GM19395 (cell line): ENCODE measurements around the gene MIAT.

ENCODE experiments used
- ATAC-seq: cut with Tn5 transposase; IDR thresholded peaks from one replicate; pipeline ENCODE4 v1.9.1; 2021; ENCODE audit warnings: mild to moderate bottlenecking, moderate library complexity; ENCODE audit not compliant: unreplicated experiment

The MIAT gene

GRCh38 chr22:26631282-26631681, 26.1 kb upstream of the MIAT start:
- no peak for ATAC-seq

- no peak for ATAC-seq
Observed at GRCh38 chr22:26632422-26633155, 24.8 kb upstream of the MIAT start.

DNA sequence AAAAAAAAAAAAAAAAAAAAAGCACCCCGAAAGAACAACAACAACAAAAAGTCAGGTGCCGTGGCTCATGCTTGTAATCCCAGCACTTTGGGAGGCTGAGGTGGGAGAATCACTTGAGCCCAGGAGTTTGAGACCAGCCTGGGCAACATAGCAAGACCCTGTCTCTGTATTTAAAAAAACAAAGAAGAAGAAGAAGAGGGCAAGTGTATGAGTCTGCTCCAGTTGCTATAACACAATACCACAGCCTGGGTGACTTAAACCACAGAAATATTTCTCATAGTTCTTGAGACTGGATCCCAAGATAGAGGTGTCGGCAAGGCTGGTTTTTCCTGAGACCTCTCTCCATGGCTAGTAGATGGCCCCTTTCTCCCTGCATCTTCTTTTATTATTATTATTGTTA, 23.2 kb upstream of the MIAT start:
- ATAC-seq: no peak

DNA sequence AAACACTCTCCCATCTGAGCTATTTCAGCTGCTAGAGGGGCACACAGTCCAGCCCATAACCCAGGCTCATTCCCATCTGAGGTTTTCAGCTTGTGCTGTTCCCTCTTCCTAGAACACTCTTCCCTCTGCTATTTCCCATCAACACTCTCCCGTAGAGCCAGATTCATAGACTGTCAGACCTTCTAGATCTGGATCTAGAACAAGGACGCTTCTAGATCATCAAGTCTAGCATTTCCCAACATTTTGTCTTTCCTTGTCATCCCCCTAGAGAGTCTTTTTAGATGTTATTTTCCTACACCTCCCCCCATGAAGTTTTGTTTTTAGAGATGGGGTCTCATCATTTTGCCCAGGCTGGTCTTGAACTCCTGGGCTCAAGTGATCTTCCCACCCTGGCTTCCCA, 22.3 kb upstream of the MIAT start:
- ATAC-seq: no peak

DNA sequence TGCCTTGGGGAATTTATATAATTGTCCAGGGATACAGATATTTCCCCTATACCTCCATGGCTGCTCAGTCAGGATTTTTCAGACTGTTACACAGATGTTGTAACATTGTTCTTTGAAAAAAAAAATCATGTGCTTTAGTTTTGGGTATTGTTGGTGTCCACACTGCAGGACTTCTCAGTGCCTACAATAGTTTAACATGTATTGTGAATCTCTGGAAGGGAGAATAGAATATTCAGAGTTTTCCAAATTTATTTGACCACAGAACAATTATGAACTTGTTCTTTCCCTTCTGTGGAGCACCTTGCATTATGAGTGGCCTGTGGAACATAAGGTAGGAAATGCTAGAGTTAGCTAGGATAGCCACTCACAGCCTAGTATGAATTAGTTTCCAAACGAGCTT, 21.1 kb upstream of the MIAT start:
- ATAC-seq: no peak

DNA sequence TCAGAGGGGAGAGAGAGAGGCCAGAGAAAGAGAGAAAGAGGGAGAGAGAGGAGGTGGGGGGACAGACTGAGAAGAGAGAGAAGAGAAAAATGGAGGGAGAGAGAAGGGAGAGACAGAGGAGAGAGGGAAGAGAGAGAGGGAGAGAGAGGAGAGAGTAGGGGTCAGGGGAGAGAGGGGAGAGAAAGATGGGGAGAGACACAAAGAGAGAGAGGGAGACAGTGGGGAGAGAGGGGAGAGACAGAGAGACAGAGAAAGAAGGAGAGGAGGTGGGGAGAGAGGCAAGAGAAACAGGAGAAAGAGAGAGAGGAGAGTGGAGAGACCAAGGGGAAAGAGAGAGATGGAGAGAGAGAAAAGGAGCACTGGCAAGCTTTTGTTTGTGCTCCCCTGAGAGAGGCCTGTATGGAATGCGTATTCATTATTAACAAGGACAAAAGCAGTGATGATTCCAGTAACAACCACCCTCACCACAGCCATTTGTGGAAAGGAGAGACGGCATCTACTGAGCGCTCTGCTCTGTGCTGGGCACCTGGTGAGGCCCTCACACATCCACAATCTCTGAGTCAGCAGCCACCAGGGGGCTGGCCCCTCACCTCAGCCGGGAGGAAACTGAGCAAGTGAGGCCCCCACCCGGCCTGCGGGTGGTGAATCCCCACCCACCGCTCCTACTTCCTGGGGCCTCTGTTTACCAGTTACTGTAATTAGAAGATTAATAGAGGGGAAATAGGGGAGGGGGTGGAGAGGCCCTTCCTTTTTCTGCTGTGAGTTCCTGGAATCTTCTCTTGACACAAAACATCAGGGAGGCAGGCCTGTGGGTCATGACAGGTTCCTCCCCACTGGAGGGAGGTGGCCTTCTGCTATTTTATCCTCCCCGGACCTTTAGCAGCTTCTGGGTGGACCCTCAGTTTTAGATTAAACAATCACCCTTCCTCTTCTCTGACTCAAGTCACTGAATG, 14.6 kb upstream of the MIAT start:
- no peak for ATAC-seq

- no peak for ATAC-seq
Observed at GRCh38 chr22:26643418-26644100, 13.8 kb upstream of the MIAT start.

- ATAC-seq: no peak
Observed at GRCh38 chr22:26646158-26646557, 11.2 kb upstream of the MIAT start.

DNA sequence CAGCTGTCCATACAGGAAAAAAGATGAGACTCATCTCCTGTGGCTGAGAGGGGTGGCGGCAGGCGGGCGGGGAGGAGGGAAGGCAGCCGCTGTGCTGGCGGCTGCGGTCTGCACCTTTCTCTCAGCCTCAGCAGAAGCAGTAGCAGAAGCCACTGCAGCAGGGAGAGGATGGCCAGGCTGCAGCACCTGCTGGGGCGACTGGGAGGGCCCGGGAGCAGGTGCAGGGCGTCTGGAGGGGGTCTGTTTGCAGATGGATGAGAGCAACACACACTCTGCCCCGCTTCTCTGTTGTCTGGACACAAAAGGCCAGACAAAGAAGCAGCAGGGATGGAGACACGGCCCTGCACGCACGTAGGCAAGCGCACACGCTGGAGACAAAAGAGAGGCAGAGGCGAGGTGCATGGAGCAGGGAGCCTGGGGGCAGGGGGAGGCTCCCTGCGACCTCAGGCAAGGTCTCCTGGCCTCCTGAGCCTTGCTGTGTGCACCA, 9.3 kb upstream of the MIAT start:
- no peak for ATAC-seq

DNA sequence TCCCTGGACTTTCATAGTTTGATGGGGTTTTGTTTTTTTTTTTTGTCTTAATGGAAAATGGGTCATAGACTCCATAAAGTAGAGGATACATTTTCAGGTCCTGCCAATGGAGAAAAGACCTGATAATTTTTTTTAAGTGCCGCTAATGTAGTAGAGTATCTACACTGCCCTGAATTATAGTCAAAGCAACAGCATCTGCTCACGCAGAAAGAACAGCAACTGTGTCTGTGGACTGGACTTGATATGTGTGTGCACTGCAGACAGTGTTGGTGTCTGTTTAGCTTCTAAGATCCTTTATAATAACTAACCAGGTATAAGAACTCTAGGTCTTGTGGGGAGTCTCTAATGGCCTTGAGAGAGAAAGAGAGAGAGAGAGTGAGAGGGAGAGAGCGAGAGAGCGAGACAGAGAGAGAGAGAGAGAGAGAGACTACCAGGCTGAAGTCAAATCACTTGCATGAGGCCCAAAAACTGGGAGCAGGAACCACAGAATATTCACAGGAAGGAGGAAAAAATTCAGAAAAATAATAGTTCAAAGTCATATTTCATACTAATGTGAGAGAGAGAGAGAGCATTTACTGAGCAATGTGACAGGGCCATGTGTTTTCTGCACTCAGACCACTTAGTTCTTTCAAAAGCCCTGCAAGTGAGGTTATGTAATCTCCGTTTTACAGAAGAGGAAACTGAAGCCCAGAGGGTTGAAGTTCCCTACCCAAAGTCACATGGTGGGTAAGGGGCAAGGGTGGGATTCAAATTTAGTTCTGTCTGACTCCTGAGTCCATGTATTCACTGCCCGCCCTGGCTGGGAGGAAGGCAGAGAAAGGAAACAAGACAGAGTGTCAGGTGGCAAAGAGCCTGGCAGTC, 8.6 kb upstream of the MIAT start:
- no peak for ATAC-seq

- no peak for ATAC-seq
Observed at GRCh38 chr22:26650722-26651421, 6.5 kb upstream of the MIAT start.

GRCh38 chr22:26651815-26652214, 5.6 kb upstream of the MIAT start:
- no peak for ATAC-seq

DNA sequence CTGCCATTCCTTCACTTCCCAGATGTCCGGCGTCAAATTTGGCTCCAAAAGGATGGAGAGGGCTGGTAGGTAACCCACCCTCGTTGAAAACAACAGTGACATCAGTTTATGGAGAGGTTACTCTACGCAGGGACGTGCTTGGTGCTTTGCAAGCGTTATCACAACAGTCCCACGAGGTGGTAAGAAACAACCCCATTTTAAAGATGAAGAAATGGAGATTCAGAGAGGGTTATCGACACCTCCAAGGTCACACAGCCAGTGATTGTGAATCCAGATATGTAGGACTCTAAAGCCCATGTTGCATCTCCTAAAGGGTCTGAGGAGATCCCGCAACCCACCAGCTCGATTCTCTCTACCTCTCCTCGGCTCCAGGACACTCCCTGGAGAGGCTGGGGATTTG, 773 bp downstream of the MIAT start:
- ATAC-seq: no peak

DNA sequence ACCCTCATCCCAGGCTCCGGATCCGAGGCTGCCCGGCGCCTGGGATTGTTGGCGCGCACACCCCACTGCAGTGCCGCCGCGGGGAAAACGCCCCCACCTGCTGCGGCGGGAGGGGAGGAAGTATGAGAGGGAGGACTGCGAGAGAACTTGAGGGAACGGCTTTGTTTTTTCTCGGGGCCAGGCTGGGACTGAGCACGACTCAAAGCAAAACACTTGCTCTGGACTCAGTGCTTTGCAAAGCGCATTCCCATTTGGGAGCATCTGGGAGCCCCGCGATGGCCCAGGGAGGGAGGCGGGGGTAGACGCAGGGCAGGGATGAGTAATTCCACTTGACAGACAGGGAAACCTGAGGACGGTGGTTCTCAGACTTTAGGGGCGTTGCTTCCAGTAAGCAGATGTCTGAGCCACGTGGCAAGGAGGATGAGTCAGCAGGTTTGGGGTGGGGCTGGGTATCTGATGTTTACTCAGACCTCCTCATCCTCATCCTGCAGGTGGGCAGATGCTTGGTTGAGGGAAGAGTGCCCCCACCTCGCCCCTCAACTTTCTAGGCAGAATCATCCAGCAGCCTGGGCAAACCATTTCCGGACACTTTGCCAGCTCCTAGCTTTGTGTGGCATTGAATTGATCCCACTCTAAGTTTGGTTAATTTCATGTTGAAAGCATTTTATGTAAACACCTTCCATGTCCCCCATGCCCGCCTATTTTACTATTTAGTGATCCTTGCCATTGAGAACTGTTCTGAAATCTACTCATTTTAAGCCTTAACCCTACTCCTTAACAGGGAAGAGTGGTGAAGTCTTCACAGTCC, 1.5 kb downstream of the MIAT start:
- peak; percentile 81 for ATAC-seq

- no peak for ATAC-seq
Observed at GRCh38 chr22:26660356-26660755, 3.0 kb downstream of the MIAT start.

DNA sequence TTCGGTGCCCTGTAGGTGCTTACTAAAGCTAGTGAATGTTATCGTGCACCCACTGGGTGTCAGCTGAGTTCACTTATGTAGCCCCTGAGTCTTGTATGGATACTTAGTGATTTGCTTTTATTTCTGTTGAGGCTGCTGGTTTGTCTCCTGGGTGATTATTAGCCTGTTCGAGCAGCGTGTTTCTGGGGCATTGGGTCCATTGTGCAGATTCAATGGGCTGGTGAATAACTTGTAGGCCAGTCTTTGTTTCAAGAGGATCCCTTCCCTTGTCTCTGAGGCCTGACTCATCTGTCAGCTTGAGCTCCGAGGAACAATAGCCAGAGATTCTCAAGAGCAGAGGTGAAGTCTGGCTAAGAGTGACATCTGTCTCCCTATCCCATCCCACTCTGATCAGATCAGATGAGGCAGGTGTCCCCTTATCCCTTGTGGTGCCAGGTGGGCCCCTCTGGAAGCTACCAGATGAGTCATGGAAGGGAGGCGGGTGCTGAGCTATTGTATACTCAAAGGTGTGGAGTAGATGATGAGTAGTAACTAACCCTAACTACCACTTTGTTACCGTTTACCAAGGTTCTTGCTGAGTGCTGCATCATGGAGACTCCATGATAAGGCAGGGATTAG, 3.7 kb downstream of the MIAT start:
- ATAC-seq: no peak

DNA sequence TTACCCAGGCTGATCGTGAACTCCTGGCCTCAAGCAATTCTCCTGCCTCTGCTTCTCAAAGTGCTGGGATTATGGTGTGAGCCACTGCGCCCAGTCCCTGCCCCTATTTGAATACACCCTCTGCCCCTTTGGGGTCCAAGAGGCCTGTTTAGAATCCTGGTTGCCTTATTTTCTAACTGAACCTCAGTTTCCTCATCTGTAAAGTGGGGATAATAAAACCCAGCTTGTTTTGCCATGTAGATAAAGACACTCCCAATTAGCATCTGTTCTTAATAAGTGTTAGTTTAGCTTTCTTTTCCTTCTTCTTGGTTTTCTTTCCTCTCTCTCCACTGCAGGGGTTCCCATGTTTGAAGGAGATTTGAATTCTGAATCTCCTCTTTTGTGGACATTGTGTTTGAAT, 4.8 kb downstream of the MIAT start:
- no peak for ATAC-seq

- no peak for ATAC-seq
Observed at GRCh38 chr22:26663374-26663923, 6.1 kb downstream of the MIAT start.
